Esophagus squamous epithelium (tissue), 5 donors: Measurements from ENCODE around the gene CBLB. TPM values are rescaled to one million over a fixed set of nuclear protein-coding genes. Genes with fewer than 3 reads are reported as not detected.

ENCODE experiments used
- DNase-seq: peaks from one replicate; lab custom pipeline; 2025; lab: John Stamatoyannopoulos, UW
- H3K27ac ChIP-seq, 4 donors: fragments of 200-600 bp; sonication (generic); one replicate each; pipeline ENCODE4 v1.5.1; 2016 to 2019; ENCODE audit warnings: mild to moderate bottlenecking in 1 of 4
- H3K27me3 ChIP-seq, 4 donors: fragments of 200-600 bp; sonication (generic); 1 replicate in 3 of 4; 2 replicates in 1 of 4; pipeline versions ENCODE4 v1.5.1 to v1.6.0; 2017 to 2021; ENCODE audit warnings: antibody characterized with exemption in 1 of 4
- H3K36me3 ChIP-seq, 3 donors: fragments of 200-600 bp; sonication (generic); one replicate each; pipeline ENCODE4 v1.5.1; 2016 to 2019
- H3K4me1 ChIP-seq, 3 donors: fragments of 200-600 bp; sonication (generic); one replicate each; pipeline ENCODE4 v1.5.1; 2017 to 2019
- H3K4me3 ChIP-seq, 4 donors: fragments of 200-600 bp; sonication (generic); 1 replicate in 3 of 4; 2 replicates in 1 of 4; pipeline ENCODE4 v1.5.1; 2016 to 2019; ENCODE audit warnings: mild to moderate bottlenecking in 2 of 4, moderate library complexity in 1 of 4
- H3K9me3 ChIP-seq, 3 donors: fragments of 200-600 bp; sonication (generic); one replicate each; pipeline ENCODE4 v1.5.1; 2016 to 2019
- POLR2A ChIP-seq, 4 donors: fragments of 450-650 bp; IDR thresholded peaks; one replicate each; pipeline ENCODE4 v1.6.1; 2017; ENCODE audit warnings: antibody characterized with exemption in 4 of 4, mild to moderate bottlenecking in 4 of 4, moderate library complexity in 3 of 4
- WGBS, 2 donors: methylation state at CpG; one replicate each; pipeline ENCODE4 v1.1.5; 2018; 5-methylcytosine and 5-hydroxymethylcytosine counted together
- intact Hi-C: fragments of 100-400 bp; cut with DNase I; formaldehyde crosslinking; loops from one replicate; pipeline ENCODE4 v1.15.0; 2022
- total RNA-seq, 4 donors: library from RNA; depleted of rRNA; stranded (reverse); fragments of >200 nt; gene quantifications; one replicate each; pipeline ENCODE4 v1.1.0, GENCODE V29; 2016
- TF ChIP-seq, protein P1 (sequence below), 6 experiments: fragments of 450-650 bp in 4 of 6; fragments of 200-600 bp in 2 of 6; sonication (generic) in 2 of 6; IDR thresholded peaks; one replicate each; pipeline ENCODE4 v1.5.1; 2016 to 2019; ENCODE audit warnings: antibody characterized with exemption in 6 of 6, mild to moderate bottlenecking in 4 of 6, moderate library complexity in 4 of 6
- donor health status: DM: yes; HTN: yes; CAD: no.

Gene CBLB
- total RNA-seq, 4 donors from 2014 or later = 6.7 to 29.4 (median 19.6) TPM

DNA sequence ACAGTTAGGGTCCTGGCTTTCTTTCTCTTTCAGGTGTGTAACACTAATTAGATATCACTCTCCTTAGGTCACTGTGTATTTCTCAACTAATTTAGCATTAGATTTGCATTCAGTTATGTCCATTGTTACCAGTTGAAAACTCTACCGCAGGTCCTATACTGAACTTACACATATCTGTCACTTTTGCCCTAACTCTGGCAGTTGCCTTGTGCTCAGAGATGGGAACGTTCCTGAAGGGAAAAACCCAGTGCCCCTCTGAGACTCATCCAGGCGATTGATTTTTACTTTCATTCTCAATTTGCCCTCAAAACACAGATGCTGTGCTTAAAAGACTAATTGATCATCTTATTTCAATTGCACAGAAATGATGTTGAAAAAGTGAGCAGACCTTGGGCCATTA is 253.0 kb downstream of the CBLB start:
- Histone ChIP-seq H3K27me3 (no peaks in the 10 kb centered on the region), H3K4me1 (peaks cover 0 to 10% (median 0%) of the 10 kb centered on the region in 3 donors), H3K36me3 (no peaks in the 10 kb centered on the region), H3K9me3 (no peaks in the 10 kb centered on the region), H3K27ac (no peak overlapping the region), H3K4me3 (no peak overlapping the region)
- intact Hi-C loops = no loop called here
- 67 to 81% methylated on average over 3 of the region's 3 CpGs for WGBS, 2 donors
- DNase-seq = no peak
- TF ChIP-seq, protein P1, sequence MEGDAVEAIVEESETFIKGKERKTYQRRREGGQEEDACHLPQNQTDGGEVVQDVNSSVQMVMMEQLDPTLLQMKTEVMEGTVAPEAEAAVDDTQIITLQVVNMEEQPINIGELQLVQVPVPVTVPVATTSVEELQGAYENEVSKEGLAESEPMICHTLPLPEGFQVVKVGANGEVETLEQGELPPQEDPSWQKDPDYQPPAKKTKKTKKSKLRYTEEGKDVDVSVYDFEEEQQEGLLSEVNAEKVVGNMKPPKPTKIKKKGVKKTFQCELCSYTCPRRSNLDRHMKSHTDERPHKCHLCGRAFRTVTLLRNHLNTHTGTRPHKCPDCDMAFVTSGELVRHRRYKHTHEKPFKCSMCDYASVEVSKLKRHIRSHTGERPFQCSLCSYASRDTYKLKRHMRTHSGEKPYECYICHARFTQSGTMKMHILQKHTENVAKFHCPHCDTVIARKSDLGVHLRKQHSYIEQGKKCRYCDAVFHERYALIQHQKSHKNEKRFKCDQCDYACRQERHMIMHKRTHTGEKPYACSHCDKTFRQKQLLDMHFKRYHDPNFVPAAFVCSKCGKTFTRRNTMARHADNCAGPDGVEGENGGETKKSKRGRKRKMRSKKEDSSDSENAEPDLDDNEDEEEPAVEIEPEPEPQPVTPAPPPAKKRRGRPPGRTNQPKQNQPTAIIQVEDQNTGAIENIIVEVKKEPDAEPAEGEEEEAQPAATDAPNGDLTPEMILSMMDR (IDR thresholded peaks at IDR 0.05) = no peak
- TF ChIP-seq POLR2A (IDR thresholded peaks at IDR 0.05) = no peak

DNA sequence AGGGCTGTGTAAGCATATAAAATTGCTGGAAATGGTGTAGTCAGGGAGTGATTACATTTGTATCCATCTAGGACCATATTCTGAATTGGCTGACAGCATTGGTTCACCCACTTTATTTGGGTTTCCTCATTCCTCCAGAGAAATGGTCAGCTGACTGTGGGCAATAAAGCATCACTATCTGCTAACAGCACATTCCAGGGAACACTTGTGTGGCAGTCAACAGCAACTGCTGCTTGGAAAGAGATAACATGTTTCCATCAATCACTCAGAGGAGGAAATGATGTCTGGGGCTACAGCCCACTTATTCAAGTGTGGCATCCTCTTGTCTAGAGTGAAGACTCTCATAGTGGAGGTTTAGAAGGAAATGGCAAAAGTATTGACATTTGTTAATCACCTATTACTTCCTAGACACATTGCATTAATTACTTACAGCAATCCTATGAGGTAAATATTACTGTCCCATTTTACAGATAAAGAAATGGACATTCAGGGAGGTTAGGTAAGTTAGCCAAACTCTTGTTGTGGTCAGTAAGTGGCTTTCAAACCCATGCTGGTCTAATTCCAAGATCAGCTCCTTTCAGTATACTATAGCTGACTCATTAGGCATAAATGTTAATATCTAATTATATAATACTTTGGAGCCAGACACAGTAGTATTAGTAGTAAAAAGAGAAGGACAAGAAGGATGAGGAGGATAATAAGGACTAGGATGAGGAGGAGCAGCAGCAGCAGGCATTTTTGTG is 254.4 kb downstream of the CBLB start:
- TF ChIP-seq, protein P1 (IDR thresholded peaks at IDR 0.05) = no peak
- H3K27ac ChIP-seq = no peak overlapping the region
- no peak overlapping the region for H3K4me3 ChIP-seq
- DNase-seq = no peak
- no peaks in the 10 kb centered on the region for H3K9me3 ChIP-seq
- peaks cover 0 to 10% (median 0%) of the 10 kb centered on the region in 3 donors for H3K4me1 ChIP-seq
- H3K27me3 ChIP-seq = no peaks in the 10 kb centered on the region
- intact Hi-C loops = no loop called here
- no peaks in the 10 kb centered on the region for H3K36me3 ChIP-seq

DNA sequence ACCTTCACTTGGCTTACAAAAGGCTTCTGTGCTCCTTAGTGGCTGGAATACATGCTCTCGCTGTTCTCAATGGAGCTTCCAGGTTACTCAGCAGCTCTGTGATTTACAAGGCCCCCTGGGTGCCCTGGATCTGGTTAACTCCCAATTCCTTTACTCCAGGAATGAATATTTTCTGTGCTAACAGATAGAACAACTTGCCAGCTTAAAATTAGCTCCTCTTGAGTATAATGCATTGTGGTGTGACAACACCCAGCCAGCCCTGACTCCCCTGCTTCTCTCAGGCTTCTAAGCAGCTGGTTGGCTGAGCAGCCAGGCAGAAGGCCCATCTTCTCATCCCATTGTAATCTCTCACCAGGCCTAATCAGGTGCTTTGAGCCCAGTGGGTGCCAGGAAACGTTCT is 255.7 kb downstream of the CBLB start:
- Histone ChIP-seq H3K36me3 (no peaks in the 10 kb centered on the region), H3K4me1 (peaks cover 0 to 10% (median 0%) of the 10 kb centered on the region in 3 donors), H3K27ac (no peak overlapping the region), H3K9me3 (no peaks in the 10 kb centered on the region), H3K27me3 (no peaks in the 10 kb centered on the region), H3K4me3 (no peak overlapping the region)
- TF ChIP-seq, protein P1 (IDR thresholded peaks at IDR 0.05) = no peak
- no peak for TF ChIP-seq POLR2A (IDR thresholded peaks at IDR 0.05)
- intact Hi-C loops = no loop called here
- no peak for DNase-seq
- WGBS, 2 donors = 55 to 67% methylated on average over 2 of the region's 2 CpGs

DNA sequence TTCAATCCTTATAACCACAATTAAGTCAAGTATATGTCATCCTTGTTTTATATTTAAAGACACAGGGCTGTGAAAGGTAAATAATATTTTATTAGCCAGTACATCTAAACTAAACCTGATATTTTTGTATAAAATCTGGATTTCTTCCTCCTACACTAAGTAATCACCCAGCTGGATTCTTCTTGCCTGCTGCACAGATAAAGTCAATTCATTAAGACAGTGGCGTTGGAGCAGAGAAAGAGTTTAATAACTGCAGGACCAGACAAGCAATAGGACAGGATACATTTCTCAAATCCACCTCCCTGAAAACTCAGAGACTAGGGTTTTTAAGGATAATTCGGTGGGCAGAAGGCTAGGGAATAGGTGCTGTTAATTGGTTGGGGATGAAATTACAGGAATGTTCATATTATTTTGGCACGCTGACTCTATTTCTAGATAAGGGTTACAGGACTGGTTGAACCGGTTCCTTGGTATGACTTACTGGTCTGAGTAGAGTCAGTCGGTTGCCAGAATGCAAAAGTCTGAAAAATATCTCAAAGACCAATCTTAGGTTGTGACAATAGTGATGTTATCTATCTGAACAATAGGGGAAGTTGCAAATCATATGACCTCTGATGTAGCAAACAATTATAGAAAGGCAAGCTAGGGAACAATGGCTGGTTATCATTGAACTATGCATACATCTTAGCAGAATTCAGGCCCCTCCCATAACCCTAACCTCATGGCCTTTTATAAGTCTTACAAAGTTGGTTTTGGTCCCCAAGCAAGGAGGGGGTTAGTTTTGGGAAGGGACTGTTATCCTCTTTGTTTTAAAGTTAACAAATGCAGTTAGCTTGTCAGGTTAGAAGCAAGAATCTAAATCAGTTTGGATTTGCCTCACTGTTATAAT is 257.3 kb downstream of the CBLB start:
- H3K36me3 ChIP-seq = no peaks in the 10 kb centered on the region

More for the DNA sequence above, 257.3 kb downstream of the CBLB start:
- 29 to 58% methylated on average over 5 of the region's 5 CpGs for WGBS, 2 donors
- TF ChIP-seq POLR2A (IDR thresholded peaks at IDR 0.05) = no peak
- TF ChIP-seq, protein P1 (IDR thresholded peaks at IDR 0.05) = no peak
- no peaks in the 10 kb centered on the region for H3K9me3 ChIP-seq
- H3K4me1 ChIP-seq = peaks cover 0 to 10% (median 0%) of the 10 kb centered on the region in 3 donors
- no peak overlapping the region for H3K27ac ChIP-seq
- no peak for DNase-seq
- intact Hi-C loops = no loop called here
- H3K4me3 ChIP-seq = no peak overlapping the region
- no peaks in the 10 kb centered on the region for H3K27me3 ChIP-seq
